ENCODE data around the gene SLC9C1.

- no peak for TF ChIP-seq CTCF (conservative IDR thresholded peaks at IDR 0.05 in 1 of 2, IDR thresholded peaks at IDR 0.05 in 1 of 2; ENCODE audit: low read depth in 1 of 2, low read length in 2 of 2)
- no peak for TF ChIP-seq EZH2 (IDR thresholded peaks at IDR 0.05; ENCODE audit: low read length, missing control alignments)
These were observed 33.5 kb downstream of the SLC9C1 start for GRCh38 chr3:112260563-112260962.
